Calu3 (cell line): Measurements from ENCODE around the gene MAPK7. TPM values are rescaled to one million over a fixed set of nuclear protein-coding genes. Genes with fewer than 3 reads are reported as not detected.

Experiments used
- BruUV-seq: library from RNA; stranded (reverse); fragments of 400-500 nt; replicated peaks from 2 replicates; lab custom pipeline; 2021; lab: Mats Ljungman, UMichigan
- CTCF ChIA-PET: fragments of 300-600 bp; sonication (Branson Sonifier 250); formaldehyde crosslinking; loops from one replicate; lab custom pipeline; 2022; ENCODE audit warnings: antibody characterized with exemption; lab: Charles Lee
- DNase-seq: peaks from one replicate; pipeline ENCODE4 v3.0.0; 2022
- H3K27ac Mint-ChIP-seq: one replicate; pipeline ENCODE4 v1.8.0; 2022; ENCODE audit warnings: mixed read lengths; ENCODE audit not compliant: unreplicated experiment
- H3K27me3 Mint-ChIP-seq: one replicate; pipeline ENCODE4 v1.8.0; 2022; ENCODE audit warnings: mixed read lengths; ENCODE audit not compliant: unreplicated experiment
- H3K36me3 Mint-ChIP-seq: one replicate; pipeline ENCODE4 v1.8.0; 2022; ENCODE audit warnings: mild to moderate bottlenecking, moderate library complexity, mixed read lengths; ENCODE audit not compliant: insufficient read depth, unreplicated experiment
- H3K4me1 Mint-ChIP-seq: one replicate; pipeline ENCODE4 v1.8.0; 2022; ENCODE audit warnings: mild to moderate bottlenecking, low read depth, mixed read lengths; ENCODE audit not compliant: unreplicated experiment
- H3K4me3 Mint-ChIP-seq: one replicate; pipeline ENCODE4 v1.8.0; 2022; ENCODE audit warnings: mild to moderate bottlenecking, low read depth, moderate library complexity, mixed read lengths; ENCODE audit not compliant: unreplicated experiment
- H3K9me3 Mint-ChIP-seq: one replicate; pipeline ENCODE4 v1.8.0; 2022; ENCODE audit warnings: low read depth, mixed read lengths; ENCODE audit not compliant: unreplicated experiment
- intact Hi-C: fragments of 100-400 bp; cut with micrococcal nuclease; formaldehyde crosslinking; loops from one replicate; pipeline ENCODE4 v1.10.0; 2022; ENCODE audit not compliant: unreplicated experiment
- total RNA-seq: library from RNA; stranded (reverse); gene quantifications from 2 replicates; pipeline ENCODE4 v1.2.3, GENCODE V29; 2022
- TF ChIP-seq, protein P1 (sequence below): fragments of 200-600 bp; IDR thresholded peaks from one replicate; pipeline ENCODE4 v1.8.0; 2022; ENCODE audit warnings: antibody characterized with exemption; ENCODE audit not compliant: unreplicated experiment

Gene MAPK7
- total RNA-seq, 1 experiment from 2014 or later: 15.0 TPM

DNA sequence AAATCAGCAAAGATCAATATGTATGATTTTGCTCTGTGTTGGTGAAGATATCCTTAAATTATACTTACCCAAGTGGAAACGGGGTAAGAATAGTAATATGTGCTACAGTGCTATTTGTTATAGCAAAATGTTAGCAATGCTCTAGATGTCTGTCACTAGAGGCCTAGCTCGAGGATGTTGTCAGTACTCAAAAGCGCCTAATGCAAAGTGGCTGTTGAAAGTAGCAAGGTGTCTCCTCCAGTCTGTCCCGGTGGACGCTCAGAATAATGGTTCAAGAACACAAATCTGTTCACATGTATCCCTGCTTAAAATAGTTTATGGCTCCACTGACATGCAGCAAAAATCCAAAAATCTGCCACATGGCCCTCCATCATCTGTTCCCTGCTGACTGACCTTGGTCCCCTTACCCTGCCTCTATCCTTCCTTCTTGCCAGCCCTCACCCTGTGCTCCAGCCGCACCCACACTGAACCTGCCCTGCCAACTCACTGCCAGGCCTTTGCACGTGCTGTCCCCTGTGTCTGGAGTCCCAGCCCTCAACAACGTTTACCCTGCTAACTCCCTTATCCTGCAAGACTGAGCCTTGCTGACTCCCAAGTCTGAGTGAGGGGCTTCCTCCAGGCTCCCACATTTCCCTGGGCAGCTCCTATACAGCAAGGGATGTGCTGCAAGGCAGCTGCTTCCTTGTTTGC is 23.2 kb downstream of the MAPK7 start:
- CTCF ChIA-PET: no interaction called here
- Mint-ChIP-seq H3K27me3 (peaks cover 24% of the 10 kb centered on the region), H3K4me3 (no peak overlapping the region), H3K4me1 (peaks cover 8% of the 10 kb centered on the region), H3K27ac (no peak overlapping the region), H3K36me3 (no peaks in the 10 kb centered on the region), H3K9me3 (no peaks in the 10 kb centered on the region)
- no TSS peak for BruUV-seq
- TF ChIP-seq, protein P1, sequence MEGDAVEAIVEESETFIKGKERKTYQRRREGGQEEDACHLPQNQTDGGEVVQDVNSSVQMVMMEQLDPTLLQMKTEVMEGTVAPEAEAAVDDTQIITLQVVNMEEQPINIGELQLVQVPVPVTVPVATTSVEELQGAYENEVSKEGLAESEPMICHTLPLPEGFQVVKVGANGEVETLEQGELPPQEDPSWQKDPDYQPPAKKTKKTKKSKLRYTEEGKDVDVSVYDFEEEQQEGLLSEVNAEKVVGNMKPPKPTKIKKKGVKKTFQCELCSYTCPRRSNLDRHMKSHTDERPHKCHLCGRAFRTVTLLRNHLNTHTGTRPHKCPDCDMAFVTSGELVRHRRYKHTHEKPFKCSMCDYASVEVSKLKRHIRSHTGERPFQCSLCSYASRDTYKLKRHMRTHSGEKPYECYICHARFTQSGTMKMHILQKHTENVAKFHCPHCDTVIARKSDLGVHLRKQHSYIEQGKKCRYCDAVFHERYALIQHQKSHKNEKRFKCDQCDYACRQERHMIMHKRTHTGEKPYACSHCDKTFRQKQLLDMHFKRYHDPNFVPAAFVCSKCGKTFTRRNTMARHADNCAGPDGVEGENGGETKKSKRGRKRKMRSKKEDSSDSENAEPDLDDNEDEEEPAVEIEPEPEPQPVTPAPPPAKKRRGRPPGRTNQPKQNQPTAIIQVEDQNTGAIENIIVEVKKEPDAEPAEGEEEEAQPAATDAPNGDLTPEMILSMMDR: no peak
- intact Hi-C loops: no loop called here
- DNase-seq: no peak

DNA sequence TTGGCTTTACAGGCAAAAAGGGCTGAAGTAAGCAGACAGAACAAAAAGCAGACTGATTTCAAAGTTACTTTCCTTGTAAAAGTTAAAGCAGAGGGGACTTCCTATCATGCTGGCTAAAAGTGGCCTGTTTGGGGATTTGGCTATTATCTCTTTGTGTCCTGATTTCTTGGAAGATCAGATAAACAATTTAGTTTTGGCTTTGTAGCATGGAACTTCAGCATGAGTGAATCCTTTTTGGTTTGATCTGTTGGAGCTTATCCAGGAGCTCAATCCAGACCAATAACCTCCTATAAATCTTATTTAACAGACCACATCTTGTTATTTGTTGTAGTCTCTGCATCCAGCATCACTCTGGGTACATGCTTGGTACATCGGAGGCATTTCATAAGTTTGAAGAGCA is 23.9 kb downstream of the MAPK7 start:
- peaks cover 24% of the 10 kb centered on the region for H3K27me3 Mint-ChIP-seq
- DNase-seq: no peak
- no peaks in the 10 kb centered on the region for H3K9me3 Mint-ChIP-seq
- intact Hi-C loops: no loop called here
- no peak overlapping the region for H3K27ac Mint-ChIP-seq
- TF ChIP-seq, protein P1: no peak
- no peaks in the 10 kb centered on the region for H3K36me3 Mint-ChIP-seq
- peaks cover 8% of the 10 kb centered on the region for H3K4me1 Mint-ChIP-seq
- no TSS peak for BruUV-seq
- H3K4me3 Mint-ChIP-seq: no peak overlapping the region
- CTCF ChIA-PET: no interaction called here

DNA sequence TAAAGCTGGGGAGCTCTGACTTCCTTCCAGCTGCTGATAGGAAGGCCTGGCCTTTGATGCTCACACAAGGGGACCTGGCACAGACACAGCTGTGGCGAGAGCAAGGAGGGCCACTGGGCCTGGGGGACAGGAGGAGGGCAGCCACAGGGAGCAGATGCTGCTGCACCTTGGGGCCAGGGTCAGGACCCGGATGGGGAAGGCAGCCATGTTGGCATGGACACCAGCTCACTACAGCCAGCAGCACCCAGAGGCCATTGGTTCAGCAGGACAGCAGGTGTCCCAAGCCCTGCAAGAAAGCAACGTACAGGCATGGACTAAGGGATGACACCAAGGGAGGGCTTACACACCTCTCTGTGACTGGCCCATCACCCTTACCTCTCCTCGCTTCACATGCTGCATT is 24.7 kb downstream of the MAPK7 start:
- peaks cover 8% of the 10 kb centered on the region for H3K4me1 Mint-ChIP-seq
- H3K9me3 Mint-ChIP-seq: no peaks in the 10 kb centered on the region
- TF ChIP-seq, protein P1: no peak
- H3K27me3 Mint-ChIP-seq: peaks cover 24% of the 10 kb centered on the region
- CTCF ChIA-PET: no interaction called here
- no peak overlapping the region for H3K27ac Mint-ChIP-seq
- no peaks in the 10 kb centered on the region for H3K36me3 Mint-ChIP-seq
- BruUV-seq: no TSS peak
- intact Hi-C loops: no loop called here
- no peak overlapping the region for H3K4me3 Mint-ChIP-seq
- no peak for DNase-seq

DNA sequence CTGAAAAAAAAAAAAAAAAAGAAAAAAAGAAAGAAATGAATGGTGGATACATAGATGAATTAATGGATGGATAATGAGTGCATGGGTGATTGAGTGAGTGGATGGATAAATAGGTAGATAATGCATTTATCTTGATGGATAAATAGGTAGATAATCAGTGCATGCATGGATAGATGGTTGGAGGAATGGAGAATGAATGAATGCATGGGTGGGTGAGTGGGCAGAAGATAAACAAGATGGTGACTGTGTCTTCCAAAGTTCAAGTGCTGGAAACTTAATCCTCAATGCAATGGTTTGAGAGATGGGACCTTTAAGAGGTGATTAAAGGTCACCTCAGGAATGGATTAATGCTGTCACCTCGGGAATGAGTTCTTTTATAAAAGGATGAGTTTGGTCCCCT is 26.0 kb downstream of the MAPK7 start:
- Mint-ChIP-seq H3K27me3 (peaks cover 24% of the 10 kb centered on the region), H3K9me3 (no peaks in the 10 kb centered on the region)

More for the DNA sequence above, 26.0 kb downstream of the MAPK7 start:
- DNase-seq: no peak
- Mint-ChIP-seq H3K27ac (no peak overlapping the region), H3K4me1 (no peaks in the 10 kb centered on the region), H3K4me3 (no peak overlapping the region), H3K36me3 (no peaks in the 10 kb centered on the region)
- CTCF ChIA-PET: no interaction called here
- intact Hi-C loops: no loop called here
- BruUV-seq: no TSS peak
- TF ChIP-seq, protein P1: no peak
